Measurements from ENCODE around the gene KDELR1.

- no peak for TF ChIP-seq REST (IDR thresholded peaks at IDR 0.05; ENCODE audit: insufficient read depth in 1 of 2, low read depth in 2 of 2, low read length in 2 of 2)
- peak; percentile 74 for TF ChIP-seq POLR2AphosphoS5 (IDR thresholded peaks at IDR 0.05; ENCODE audit: low read depth, low read length)
Measured at GRCh38 chr19:48391100-48392005, at the start of gene KDELR1.

Data from PFSK-1 (cell line).